K562 (cell line): ENCODE results near the gene OR10G3. TPM values are rescaled to one million over a fixed set of nuclear protein-coding genes. Genes with fewer than 3 reads are reported as not detected.

Experiments
- ATAC-seq: fragments of 200-7000 bp; cut with Tn5 transposase; 3 replicates; pipeline ENCODE4 v1.9.1; 2020; ENCODE audit warnings: moderate library complexity
- BruUV-seq: library from RNA; stranded (reverse); fragments of 400-500 nt; replicated peaks from 2 replicates; lab custom pipeline; 2021; lab: Mats Ljungman, UMichigan
- CTCF ChIA-PET: fragments of 300-600 bp; formaldehyde crosslinking; extraction: SDS; loops from one replicate; lab custom pipeline; 2021; ENCODE audit warnings: low intra/inter-chr PET ratio; lab: Yijun Ruan, JAX
- POLR2A ChIA-PET: fragments of 300-600, 350-650 bp; sonication (Branson Sonifier 250); formaldehyde crosslinking; extraction: SDS; loops from one replicate; lab custom pipeline; 2021; ENCODE audit warnings: antibody characterized with exemption, inconsistent platforms; lab: Yijun Ruan, JAX
- DNase-seq, 4 experiments: peaks; one replicate each; pipeline versions ENCODE4 v3.0.0 to v3.0.0-alpha.2; 2011 to 2018; ENCODE audit warnings: low spot score in 3 of 4, mixed read lengths in 3 of 4; ENCODE audit errors: extremely low read depth in 1 of 4
- FAIRE-seq: peaks from 2 replicates; lab custom pipeline; 2011; peaks lifted over from hg19 to GRCh38; lab: Jason Lieb, UNC
- H2AFZ ChIP-seq: 2 replicates; pipeline ENCODE4 v1.6.0; 2011; ENCODE audit warnings: low read depth, low read length, control low read depth, inconsistent platforms
- H3K27ac ChIP-seq: fragments of 200-600 bp; 3 replicates; pipeline ENCODE4 v1.8.0; 2011; ENCODE audit warnings: low read depth, mild to moderate bottlenecking, control low read depth, inconsistent platforms, low read length, moderate library complexity, mixed read lengths; ENCODE audit errors: extremely low read depth
- H3K27me3 ChIP-seq, 2 experiments: fragments of 300-600 bp in 1 of 2; 2 replicates in 1 of 2; 3 replicates in 1 of 2; pipeline versions ENCODE4 v1.6.0 to v1.8.0; 2011; ENCODE audit warnings: inconsistent platforms in 2 of 2, low read length in 2 of 2, mild to moderate bottlenecking in 1 of 2, mixed read lengths in 1 of 2, moderate library complexity in 1 of 2; ENCODE audit not compliant: control insufficient read depth in 2 of 2, insufficient read depth in 2 of 2
- H3K36me3 ChIP-seq: fragments of 300-600 bp; 3 replicates; pipeline ENCODE4 v1.8.0; 2011; ENCODE audit warnings: mild to moderate bottlenecking, low read length, inconsistent platforms; ENCODE audit not compliant: control insufficient read depth, insufficient read depth
- H3K4me1 ChIP-seq, 2 experiments: fragments of 200-600 bp in 1 of 2; replicated peaks in 1 of 2; 2 replicates in 1 of 2; 3 replicates in 1 of 2; pipeline versions ENCODE4 v1.5.1 to v1.8.0; 2011; ENCODE audit warnings: inconsistent platforms in 2 of 2, low read length in 2 of 2, mild to moderate bottlenecking in 1 of 2, mixed read lengths in 1 of 2, moderate library complexity in 1 of 2; ENCODE audit not compliant: control insufficient read depth in 2 of 2, insufficient read depth in 2 of 2
- H3K4me2 ChIP-seq: 2 replicates; pipeline ENCODE4 v1.6.1; 2011; ENCODE audit warnings: low read length, control low read depth, inconsistent platforms, mixed read lengths; ENCODE audit not compliant: insufficient read depth
- H3K4me3 ChIP-seq: fragments of 200-600 bp; sonication (generic), shearing (Covaris generic); 2 replicates; pipeline ENCODE4 v1.5.1; 2016; ENCODE audit warnings: control low read depth, inconsistent platforms
- H3K79me2 ChIP-seq: fragments of 200-600 bp; 3 replicates; pipeline ENCODE4 v1.8.0; 2011; ENCODE audit warnings: low read length, inconsistent platforms; ENCODE audit not compliant: control insufficient read depth, insufficient read depth
- H3K9ac ChIP-seq, 2 experiments: 2 replicates each; pipeline versions ENCODE4 v1.6.0 to v1.6.1; 2011; ENCODE audit warnings: low read depth in 2 of 2, low read length in 2 of 2, control low read depth in 1 of 2, inconsistent platforms in 1 of 2, mild to moderate bottlenecking in 1 of 2, mixed read lengths in 1 of 2; ENCODE audit not compliant: insufficient read depth in 1 of 2
- H3K9me1 ChIP-seq: one replicate; pipeline ENCODE4 v1.6.0; 2011; ENCODE audit warnings: inconsistent platforms, mild to moderate bottlenecking, low read length, moderate library complexity; ENCODE audit not compliant: control insufficient read depth, insufficient read depth
- H3K9me3 ChIP-seq: replicated peaks from 2 replicates; pipeline ENCODE4 v1.5.1; 2011; ENCODE audit warnings: low read depth, low read length, inconsistent platforms; ENCODE audit not compliant: control insufficient read depth, insufficient read depth
- H4K20me1 ChIP-seq: replicated peaks from 2 replicates; pipeline ENCODE4 v1.6.1; 2011; ENCODE audit warnings: low read length, inconsistent platforms, mixed read lengths; ENCODE audit not compliant: control insufficient read depth, insufficient read depth
- CBX2 ChIP-seq: fragments of 200-600 bp; sonication (generic); IDR thresholded peaks from one replicate; pipeline ENCODE4 v1.6.1; 2012; ENCODE audit warnings: mild to moderate bottlenecking, low read length, inconsistent platforms; ENCODE audit not compliant: insufficient read depth, poor library complexity, severe bottlenecking
- ETV1 ChIP-seq: fragments of 450-650 bp; conservative IDR thresholded peaks from 2 replicates; pipeline ENCODE4 v1.6.1; 2016; ENCODE audit warnings: missing genetic modification characterization, control low read depth, low read depth, missing compliant biosample characterization
- ETV5 ChIP-seq: sonication (generic); formaldehyde crosslinking; IDR thresholded peaks from 2 replicates; pipeline ENCODE4 v1.4.0; 2020; ENCODE audit warnings: low read depth, mild to moderate bottlenecking, missing genetic modification reagents
- GATA2 ChIP-seq: sonication (generic); formaldehyde crosslinking; IDR thresholded peaks from 2 replicates; pipeline ENCODE4 v1.4.0; 2020; ENCODE audit warnings: mild to moderate bottlenecking, missing genetic modification reagents
- NR2C2 ChIP-seq, 2 experiments: fragments of 200-800 bp in 1 of 2; sonication (Bioruptor generic) in 1 of 2; sonication (generic) in 1 of 2; formaldehyde crosslinking in 1 of 2; IDR thresholded peaks; 2 replicates each; pipeline versions ENCODE4 v1.6.1 to v1.8.0; 2016 to 2022; ENCODE audit warnings: mild to moderate bottlenecking in 1 of 2, missing compliant biosample characterization in 1 of 2, missing genetic modification characterization in 1 of 2, missing genetic modification reagents in 1 of 2
- U2AF2 ChIP-seq: fragments of 200-400 bp; formaldehyde crosslinking; optimal IDR thresholded peaks from 2 replicates; pipeline ENCODE3; 2017; ENCODE audit warnings: low read depth, mild to moderate bottlenecking, low read length
- ZFP36 ChIP-seq: fragments of 150-350 bp; IDR thresholded peaks from 2 replicates; pipeline ENCODE4 v1.6.1; 2018; ENCODE audit warnings: low read length, low read depth; ENCODE audit not compliant: partially characterized antibody
- ZNF316 ChIP-seq: fragments of 450-650 bp; IDR thresholded peaks from 2 replicates; pipeline ENCODE4 v1.6.1; 2016
- ZNF431 ChIP-seq: sonication (generic); formaldehyde crosslinking; IDR thresholded peaks from 2 replicates; pipeline ENCODE4 v1.8.0; 2022; ENCODE audit warnings: mild to moderate bottlenecking, missing genetic modification reagents
- ZNF780A ChIP-seq: fragments of 250-450 bp; sonication (Bioruptor Pico); IDR thresholded peaks from 2 replicates; pipeline ENCODE4 v1.5.0; 2021; ENCODE audit warnings: mild to moderate bottlenecking
- WGBS: fragments of 100-300 bp; shearing (Covaris generic); methylation state at CpG from one replicate; pipeline ENCODE4 v1.1.6; 2016; ENCODE audit warnings: low coverage, mixed read lengths; ENCODE audit not compliant: insufficient coverage; ENCODE audit errors: missing lambda C conversion rate; 5-methylcytosine and 5-hydroxymethylcytosine counted together
- in situ Hi-C: fragments of 300-500 bp; cut with MboI; formaldehyde crosslinking; loops from 4 replicates; pipeline ENCODE4 v1.15.0; 2018; ENCODE audit warnings: inconsistent platforms, mixed read lengths
- intact Hi-C: fragments of 100-400 bp; cut with micrococcal nuclease; formaldehyde crosslinking; loops from 2 replicates; pipeline ENCODE4 v1.14.2; 2022
- polyA plus RNA-seq, 8 experiments: library from polyadenylated mRNA; depleted of rRNA in 4 of 8; stranded (reverse) in 5 of 8; unstranded in 3 of 8; fragments of >200 nt; fragmentation: Nextera tagmentation in 2 of 8; fragmentation: Illumina TruSeq in 1 of 8; extraction: Ambion mirVana in 2 of 8; extraction: Trizol in 1 of 8; gene quantifications; 2 replicates each; pipeline versions ENCODE4 v1.2.1 to v1.2.3, GENCODE V29; 2011 to 2014; ENCODE audit warnings: inconsistent platforms in 1 of 8, missing spikeins in 1 of 8
- total RNA-seq, 7 experiments: library from RNA; depleted of rRNA in 6 of 7; stranded (reverse); fragments of >200 nt in 6 of 7; fragmentation: Illumina TruSeq in 2 of 7; extraction: Trizol in 2 of 7; gene quantifications; 2 replicates each; pipeline versions ENCODE4 v1.2.1 to v1.2.3, GENCODE V29; 2011 to 2021; ENCODE audit warnings: low replicate concordance in 1 of 7

Gene OR10G3
- total and polyA plus RNA-seq, 9 of the 15 experiments (the other 6 are each of a cell fraction or from before 2014, with no cell fraction given), result not detected

- Histone ChIP-seq H3K4me2 (no peak overlapping the region), H3K9me3 (no peaks in the 10 kb centered on the region), H3K36me3 (peaks cover 28% of the 10 kb centered on the region; the same call in 2 of the 3 replicates), H3K27ac (no peak overlapping the region)
- no TSS peak for BruUV-seq
- TF ChIP-seq ZFP36 (no peak), U2AF2 (no peak), CBX2 (no peak)
- TF ChIP-seq, all 486 proteins: peak for 0
- in situ Hi-C loops (no loop called here), intact Hi-C loops (no loop called here)
- no peak for DNase-seq
- 63% methylated on average over 1 of the region's 1 CpG for WGBS
- H4K20me1 ChIP-seq, result no peaks in the 10 kb centered on the region
- CTCF ChIA-PET, result no interaction called here
- no peaks in the 10 kb centered on the region for H3K27me3 ChIP-seq
- H3K4me1 ChIP-seq, result peaks cover 10 to 22% of the 10 kb centered on the region in 2 experiments; a peak in 4 of 5 replicates
- H3K79me2 ChIP-seq, result peaks cover 19% of the 10 kb centered on the region
- H2AFZ ChIP-seq, result no peak overlapping the region
- H3K4me3 ChIP-seq, result no peak overlapping the region
- FAIRE-seq, result peak; percentile 48
- no peaks in the 10 kb centered on the region for H3K9me1 ChIP-seq
- ATAC-seq, result no peak
- POLR2A ChIA-PET, result interaction anchor here (4.2 kb wide), 1 partner anchor 10 kb away, joined by 23 read pairs; the partner anchor contains the start of gene METTL3
- no peak overlapping the region for H3K9ac ChIP-seq
Observed at GRCh38 chr14:21520767-21521166, 59.1 kb downstream of the OR10G3 start.

- POLR2A ChIA-PET, result interaction anchor here (1.2 to 1.6 kb wide), 4 partner anchors 8 to 11 kb away, joined by 3 to 5 read pairs (median 4); partner anchors contain the start of gene METTL3
- 100% methylated on average over 1 of the region's 2 CpGs for WGBS
- no peaks in the 10 kb centered on the region for H3K9me3 ChIP-seq
- H3K36me3 ChIP-seq, result peaks cover 11% of the 10 kb centered on the region; the same call in 1 of the 3 replicates
- no peak for ATAC-seq
- no peak overlapping the region for H2AFZ ChIP-seq
- peaks cover 5 to 10% of the 10 kb centered on the region in 2 experiments; a peak in 2 of 5 replicates for H3K4me1 ChIP-seq
- TF ChIP-seq NR2C2 (CRISPR knock-in tag; IDR thresholded peaks at IDR 0.05) (no peak), NR2C2 (tag; IDR thresholded peaks at IDR 0.05) (no peak), GATA2 (CRISPR knock-in tag) (no peak), ETV5 (no peak), ZNF316 (no peak), ZNF780A (CRISPR knock-in tag) (no peak), ZNF431 (CRISPR knock-in tag) (no peak), ETV1 (no peak)
- TF ChIP-seq, all 486 proteins: peak for 0
- Histone ChIP-seq H3K4me2 (no peak overlapping the region), H4K20me1 (no peaks in the 10 kb centered on the region), H3K27ac (no peak overlapping the region), H3K27me3 (no peaks in the 10 kb centered on the region), H3K9ac (no peak overlapping the region), H3K79me2 (no peaks in the 10 kb centered on the region), H3K4me3 (no peak overlapping the region), H3K9me1 (no peaks in the 10 kb centered on the region)
- no TSS peak for BruUV-seq
- in situ Hi-C loops, result no loop called here
- CTCF ChIA-PET, result no interaction called here
- DNase-seq (no peak), FAIRE-seq (no peak)
- intact Hi-C loops, result no loop called here
Observed at GRCh38 chr14:21518725-21519124, 61.2 kb downstream of the OR10G3 start.
